DND-41 (cell line): Measurements from ENCODE around the gene OR9A2.

ENCODE experiments used
- EZH2 ChIP-seq: IDR thresholded peaks from 3 replicates; pipeline ENCODE4 v1.6.1; 2012; ENCODE audit warnings: borderline replicate concordance, low read depth, mild to moderate bottlenecking, moderate library complexity, low read length, inconsistent platforms; ENCODE audit not compliant: severe bottlenecking
- TF ChIP-seq, protein P1 (sequence below): IDR thresholded peaks from 2 replicates; pipeline ENCODE4 v1.5.1; 2012; ENCODE audit warnings: borderline replicate concordance, low read length, moderate library complexity, mild to moderate bottlenecking; ENCODE audit not compliant: poor library complexity, severe bottlenecking; ENCODE audit errors: extremely low read depth

DNA sequence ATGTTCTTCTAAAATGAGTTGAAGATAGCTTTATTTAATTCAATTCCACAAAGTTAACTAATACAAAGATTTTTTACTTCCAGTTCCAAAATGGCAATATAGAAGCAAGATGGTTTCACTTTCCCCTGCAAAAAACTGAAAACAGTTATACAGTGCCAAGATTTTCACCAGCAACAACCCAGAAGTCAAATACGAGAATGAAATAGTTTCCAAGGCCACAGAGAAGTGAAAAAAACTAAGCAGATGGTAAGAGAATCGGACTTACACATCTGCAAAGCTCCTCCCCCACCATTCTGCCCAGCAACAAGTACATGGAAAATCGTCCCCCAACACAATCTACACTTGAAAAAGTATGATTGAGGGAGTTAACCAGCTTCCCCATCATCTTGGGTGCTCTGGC is 34.5 kb downstream of the OR9A2 start:
- TF ChIP-seq, protein P1, sequence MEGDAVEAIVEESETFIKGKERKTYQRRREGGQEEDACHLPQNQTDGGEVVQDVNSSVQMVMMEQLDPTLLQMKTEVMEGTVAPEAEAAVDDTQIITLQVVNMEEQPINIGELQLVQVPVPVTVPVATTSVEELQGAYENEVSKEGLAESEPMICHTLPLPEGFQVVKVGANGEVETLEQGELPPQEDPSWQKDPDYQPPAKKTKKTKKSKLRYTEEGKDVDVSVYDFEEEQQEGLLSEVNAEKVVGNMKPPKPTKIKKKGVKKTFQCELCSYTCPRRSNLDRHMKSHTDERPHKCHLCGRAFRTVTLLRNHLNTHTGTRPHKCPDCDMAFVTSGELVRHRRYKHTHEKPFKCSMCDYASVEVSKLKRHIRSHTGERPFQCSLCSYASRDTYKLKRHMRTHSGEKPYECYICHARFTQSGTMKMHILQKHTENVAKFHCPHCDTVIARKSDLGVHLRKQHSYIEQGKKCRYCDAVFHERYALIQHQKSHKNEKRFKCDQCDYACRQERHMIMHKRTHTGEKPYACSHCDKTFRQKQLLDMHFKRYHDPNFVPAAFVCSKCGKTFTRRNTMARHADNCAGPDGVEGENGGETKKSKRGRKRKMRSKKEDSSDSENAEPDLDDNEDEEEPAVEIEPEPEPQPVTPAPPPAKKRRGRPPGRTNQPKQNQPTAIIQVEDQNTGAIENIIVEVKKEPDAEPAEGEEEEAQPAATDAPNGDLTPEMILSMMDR, result no peak
- TF ChIP-seq EZH2, result no peak
